8988T (cell line): Measurements from ENCODE around the gene MMD.
"Not testable (repeated sequence)": the region's sequence is repeated elsewhere in the genome, so short reads cannot be mapped to it uniquely, and the experiment has no call there.

Experiments used
- DNase-seq: peaks from one replicate; pipeline ENCODE4 v3.0.0; 2011

MMD gene

DNA sequence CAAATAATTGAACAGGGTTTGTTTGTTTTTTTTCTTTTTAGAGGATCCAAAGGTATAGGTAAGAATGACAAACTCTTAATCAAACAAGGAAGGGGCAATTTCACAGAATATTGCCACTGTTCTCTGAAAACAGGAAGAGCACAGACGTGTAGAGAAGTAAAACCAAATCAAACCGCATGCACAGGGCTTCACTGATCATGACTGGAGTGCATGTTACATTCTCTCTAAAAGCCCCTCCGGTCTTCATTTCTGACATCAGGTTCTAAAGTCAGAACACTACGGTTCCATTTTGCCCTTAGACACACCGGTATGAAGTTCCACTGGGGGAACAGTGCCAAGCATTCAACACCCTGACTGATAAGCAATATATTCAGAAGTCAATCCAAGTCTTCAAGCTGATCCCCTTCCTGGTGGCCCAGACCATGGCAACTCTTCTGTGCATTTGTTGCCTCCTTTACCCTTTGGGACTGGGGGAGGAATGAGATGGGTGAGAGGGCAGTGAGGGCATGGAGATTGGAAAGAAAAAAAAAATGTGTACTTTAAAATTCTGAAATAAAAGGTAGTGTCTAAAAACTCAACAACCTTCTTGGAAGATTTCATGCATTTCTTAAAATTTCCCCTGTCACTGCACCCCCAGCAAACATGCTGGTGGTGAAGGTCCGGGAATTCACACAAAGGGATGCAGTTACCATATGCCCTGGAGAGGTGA, 1.4 kb downstream of the MMD start:
- no peak for DNase-seq

DNA sequence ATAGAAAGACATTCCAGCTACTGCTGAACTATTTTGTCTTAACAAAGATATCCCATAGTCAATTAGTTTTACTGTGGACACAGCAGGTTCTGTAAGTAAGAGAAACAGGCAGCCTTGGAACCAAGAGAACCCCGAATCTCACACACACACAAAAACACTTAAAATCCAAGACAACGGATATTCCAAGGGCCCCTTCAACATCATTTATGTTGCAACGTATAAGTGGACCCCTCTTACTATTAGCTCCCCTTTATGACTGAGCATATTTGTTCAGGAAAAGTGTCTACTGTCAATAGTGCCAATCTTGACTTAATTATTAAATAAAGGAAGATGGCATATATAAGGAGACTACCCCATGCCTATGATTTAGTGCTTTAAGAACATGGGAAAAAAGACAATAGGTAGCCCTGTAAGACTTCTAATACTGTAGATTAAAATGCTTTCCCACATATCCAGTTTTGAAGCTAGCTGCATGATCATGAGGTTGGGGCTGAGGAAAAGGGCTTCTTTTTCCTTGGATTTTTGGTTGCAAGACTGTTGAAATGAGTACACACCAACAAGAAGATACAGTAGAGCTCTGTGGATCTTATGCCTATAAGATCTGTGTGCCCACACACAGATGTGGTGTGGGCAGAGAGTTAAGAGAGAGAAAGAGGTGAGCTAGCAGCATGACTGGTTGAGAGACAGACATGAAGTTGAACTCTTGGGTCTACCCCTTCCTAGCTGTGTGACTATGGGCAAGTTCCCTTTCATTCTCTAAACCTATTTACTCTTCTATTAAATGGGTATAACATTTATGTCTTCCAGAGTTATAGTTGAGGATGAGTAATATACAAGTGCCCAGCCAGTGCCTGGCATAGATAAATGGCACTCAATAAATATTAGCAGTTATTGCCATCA, 3.0 kb downstream of the MMD start:
- no peak for DNase-seq

DNA sequence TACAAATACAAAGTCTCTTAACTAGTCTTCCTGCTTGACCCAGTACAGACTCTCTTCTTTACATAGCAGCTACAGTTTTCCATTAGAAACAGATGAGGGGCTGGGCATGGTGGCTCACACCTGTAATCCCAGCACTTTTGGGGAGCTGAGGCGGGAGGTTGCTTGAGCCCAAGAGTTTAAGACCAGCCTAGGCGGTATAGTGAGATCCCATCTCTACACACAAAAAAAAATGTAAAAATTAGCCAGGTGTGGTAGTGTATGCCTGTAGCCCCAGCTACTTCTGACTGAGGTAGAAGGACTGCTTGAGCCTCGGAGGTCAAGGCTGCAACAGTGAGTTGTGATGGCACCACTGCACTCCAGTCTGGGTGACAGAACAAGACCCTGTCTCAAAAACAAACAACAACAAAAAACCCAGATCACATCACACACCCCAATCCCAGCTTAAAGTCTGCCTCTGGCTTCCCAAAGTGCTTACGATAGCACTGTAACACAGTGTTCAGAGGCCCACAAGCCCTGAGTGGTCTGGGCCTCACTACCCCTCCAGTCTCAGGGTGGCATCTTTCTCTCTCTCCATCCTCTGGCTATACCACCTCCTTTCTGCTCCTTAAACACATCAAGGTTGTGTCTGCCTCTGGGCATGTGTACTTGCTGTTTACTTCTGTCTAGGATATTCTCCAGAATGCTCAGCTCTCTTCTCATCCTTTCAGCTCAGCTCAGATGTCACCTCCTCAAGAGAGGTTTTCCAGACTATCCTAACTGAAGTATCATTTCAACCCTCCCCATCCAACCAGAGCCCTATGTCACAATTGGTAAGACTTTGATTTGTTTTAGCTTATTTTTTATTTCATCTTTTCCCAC, 4.0 kb downstream of the MMD start:
- no peak for DNase-seq

DNA sequence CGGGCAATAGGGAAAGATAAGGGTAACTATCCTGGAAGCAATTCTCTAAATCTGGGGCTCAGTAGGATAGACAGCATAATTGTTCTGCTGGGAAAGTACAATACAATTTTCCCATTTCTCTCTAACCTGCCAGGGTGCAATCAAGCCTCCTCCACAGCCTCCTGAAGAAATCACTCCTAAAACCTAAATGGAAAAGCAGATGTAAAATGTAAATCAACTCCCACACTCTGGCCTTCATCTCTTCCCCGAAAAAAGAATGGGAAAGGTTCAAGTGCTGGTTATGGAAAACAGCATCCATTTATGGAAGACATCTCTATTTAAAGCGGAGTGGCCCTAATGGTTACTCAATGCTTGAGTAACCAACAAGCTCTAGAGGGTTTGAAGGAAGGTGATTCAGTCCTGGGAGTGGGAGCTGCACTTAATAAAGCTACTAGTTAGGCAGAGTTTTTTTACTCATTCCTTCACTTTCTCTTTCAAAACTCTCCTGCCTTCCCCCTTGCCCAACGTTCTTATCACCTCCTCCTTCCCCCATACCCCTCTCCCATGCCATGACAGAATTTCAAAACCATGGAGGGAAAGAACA, 5.1 kb downstream of the MMD start:
- no peak for DNase-seq

DNA sequence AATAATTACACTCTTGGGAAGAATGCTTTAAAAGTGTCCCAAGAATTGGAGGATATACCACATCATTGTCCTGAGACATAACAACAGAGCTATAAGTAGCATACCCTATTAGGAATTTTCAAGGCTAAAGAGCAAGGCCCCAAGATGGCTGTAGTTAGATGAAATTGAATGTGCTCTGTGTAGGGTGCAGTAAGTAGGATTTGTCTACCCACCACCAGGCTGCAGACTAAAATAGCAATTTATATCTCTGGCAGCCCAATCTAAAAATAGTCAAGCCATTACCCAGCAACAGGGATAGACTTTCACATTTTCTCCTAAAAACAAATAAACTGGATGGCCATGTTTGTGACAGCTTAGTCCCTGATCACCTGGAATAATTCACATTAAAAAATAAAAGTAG, 5.6 kb downstream of the MMD start:
- DNase-seq: no peak

DNA sequence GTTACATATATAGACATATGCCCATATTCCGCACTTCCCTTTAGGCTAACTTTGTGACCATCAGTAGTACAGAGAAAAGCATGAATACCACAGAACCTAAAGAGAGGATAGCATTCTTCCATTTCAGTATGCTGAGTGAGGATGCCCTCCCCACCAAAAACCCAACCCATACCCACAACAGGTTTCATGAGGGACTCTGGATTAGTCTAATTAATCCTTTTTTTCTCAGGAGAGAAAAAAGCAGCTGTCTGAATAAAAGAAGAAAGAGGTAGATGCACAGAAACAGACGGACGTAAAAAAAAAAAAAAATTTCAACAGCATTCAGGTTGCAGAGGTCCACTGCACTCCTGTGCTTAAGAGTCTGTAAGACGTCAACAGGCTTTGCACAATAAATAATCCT, 6.7 kb downstream of the MMD start:
- no peak for DNase-seq

DNA sequence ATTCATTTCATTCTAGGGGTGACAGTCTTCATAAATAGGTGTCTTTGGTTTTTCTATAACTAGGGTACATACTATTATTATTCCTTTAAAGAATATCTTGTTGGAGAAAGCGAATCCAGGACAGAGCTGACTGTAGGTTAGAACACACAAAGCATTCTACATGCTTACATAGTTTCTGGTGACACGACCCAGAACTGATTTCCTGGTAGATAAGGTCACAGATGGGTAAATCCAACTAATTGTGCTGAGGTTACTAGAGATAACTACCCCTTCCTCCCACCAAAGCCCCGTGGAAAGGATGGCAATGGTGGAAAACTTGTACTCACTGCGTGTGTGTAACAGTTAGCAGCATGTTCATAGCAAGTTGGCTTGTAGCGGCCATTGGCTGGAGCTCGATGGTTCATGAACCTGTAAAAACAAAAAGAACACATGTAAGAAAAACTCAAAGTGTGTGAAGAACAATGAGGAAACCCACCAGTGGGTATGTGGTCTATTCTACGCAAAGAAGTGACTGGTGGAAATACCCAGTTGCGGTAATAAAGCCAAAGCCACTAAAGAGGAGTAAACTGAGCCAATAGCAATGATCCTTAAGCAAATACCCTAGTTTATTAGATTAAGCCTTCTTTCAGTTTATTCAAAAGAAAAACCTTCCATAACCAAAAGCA, 7.7 kb downstream of the MMD start:
- DNase-seq: no peak

DNA sequence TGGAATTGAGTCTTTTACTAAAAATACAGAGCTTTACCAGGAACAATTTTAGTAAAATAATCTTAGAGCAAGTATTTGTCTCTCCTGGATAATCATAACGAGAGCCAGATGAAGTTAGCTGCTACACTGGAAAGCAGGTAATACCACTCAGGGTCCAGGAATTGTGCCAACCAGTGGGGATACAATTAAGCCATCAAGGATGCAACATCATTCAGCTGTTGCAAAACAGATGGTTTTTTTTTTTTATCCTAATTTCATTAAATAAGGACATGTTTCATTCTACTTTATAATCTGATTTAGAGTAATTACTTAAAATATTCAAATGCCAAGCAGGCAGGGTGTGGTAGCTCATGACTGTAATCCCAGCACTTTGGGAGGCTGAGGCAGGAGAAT, 10.2 kb downstream of the MMD start:
- DNase-seq: no peak

DNA sequence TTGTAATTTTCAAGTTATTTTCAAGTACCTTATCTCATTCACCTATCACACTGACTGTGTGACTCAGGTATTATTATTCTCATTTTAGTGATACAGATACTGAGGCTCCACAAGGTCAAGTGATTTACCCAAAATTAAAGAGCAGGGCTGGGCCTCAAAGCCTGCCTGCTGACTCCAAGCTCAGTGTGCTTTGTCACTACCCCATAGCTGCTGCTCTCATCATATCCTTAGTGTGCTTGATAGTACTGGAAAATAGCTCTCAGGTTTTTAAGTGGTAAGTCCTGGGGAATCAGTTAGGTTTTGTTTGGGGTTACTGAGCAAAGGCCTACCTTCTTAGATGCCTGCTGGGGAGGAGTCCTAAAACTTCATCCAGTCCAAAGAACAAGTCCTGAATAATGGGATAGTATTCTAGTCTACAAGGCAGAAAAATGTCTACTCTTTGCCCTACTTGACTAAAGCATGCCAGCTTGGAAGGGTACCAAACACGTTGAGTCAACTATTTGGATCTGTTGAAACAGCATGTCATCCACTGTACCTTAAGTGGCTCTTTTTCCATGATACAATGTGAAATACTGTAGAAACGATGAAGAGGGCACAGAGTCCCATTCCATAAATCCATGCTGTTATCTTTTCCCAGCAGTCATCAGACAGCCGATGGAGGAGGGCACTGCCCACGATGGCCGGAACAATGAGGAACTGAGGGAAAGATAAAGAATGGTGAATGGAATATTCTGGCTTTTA, 10.7 kb downstream of the MMD start:
- no peak for DNase-seq

DNA sequence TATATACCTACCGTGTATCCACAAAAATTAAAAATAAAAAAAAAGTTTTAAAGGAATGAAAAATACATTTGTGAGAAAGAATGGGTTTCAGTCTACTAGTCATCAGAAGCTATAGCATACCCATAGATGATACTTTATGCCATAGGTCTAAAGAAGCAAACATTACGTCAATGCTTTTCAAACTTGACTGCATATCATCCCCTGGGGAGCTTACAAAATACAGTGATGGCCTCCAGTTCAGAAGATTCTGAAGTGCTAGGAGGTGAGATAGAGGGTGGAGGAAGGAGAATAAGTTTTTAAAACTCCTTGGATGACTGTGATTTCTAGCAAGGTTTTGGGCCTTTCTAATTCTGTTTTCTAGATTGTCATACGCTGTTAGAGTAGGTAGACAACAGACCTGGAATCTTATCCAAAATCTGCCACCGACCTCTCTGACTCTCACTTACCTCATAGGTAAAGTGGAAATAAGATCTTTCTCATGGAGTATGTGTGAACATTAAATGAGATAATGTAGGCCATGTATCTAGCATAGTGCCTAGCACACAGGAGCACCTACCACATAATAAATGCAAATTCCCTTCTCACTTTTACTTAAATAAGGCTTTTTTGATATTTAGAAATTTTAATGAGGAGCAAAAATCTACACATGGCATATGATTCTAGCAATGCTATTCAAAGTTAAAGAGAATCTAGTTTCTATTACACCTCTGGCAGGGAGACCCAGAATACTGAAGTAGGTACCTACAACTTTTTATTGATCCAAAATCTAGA, 12.4 kb downstream of the MMD start:
- DNase-seq: no peak

DNA sequence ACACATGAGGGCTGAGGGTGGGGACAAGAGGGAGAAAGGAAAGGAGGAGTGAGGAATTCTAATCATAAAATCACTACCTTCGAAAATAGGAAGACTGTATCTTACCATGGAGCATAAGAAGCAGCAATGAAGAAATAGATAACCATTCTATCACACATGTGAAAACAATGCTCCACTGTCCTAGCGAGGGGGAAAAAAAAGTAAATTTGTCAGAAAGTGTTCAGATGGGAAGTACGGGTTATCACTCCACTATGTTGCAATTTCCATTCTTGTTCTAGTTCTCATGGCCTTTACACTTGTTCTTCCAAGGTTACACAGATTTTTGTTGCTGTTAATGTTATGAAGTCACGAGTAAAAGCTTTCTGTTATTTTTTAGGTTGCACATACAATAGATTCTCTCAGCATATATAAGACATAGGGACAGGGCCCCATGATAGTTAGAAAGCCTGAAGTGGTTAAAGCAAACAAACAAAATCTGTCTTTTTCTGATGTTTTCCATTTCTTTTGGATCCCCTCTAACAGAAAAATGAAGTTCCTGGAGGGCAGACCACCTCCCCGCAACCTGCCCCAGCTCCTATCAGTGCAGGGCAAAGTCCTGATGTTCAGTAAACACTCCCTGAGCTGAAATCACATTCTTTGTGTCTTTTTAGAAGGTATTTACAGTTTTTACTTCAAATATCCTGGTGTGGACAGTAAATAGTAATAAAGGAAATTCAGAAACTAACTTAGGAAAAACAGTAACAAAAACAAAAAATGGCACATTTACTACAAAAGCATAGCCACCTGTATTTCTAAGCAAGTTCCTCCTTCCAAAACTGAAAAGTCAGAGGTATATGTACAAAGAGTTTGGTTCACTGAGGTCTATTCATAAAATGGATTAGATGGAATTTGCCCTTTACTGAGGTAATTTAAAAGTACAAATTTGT, 13.7 kb downstream of the MMD start:
- no peak for DNase-seq

DNA sequence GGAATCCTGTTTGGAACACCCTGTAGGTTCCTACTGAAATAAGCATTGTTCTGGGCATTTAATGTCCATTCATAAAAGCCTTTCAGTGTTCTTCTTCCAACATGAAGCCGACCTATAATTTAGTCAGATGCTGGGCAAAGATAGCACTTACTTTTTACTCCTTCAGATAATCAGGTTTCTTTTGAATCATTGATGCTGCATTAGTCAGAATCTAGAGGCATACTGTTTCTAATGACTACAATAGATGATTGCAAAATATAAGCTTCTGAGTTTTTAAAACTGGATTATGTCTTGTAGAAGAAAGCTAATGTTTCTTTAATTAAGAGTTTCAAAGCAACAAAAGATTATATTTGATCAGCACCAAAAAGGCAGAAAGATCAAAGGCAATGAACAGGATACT, 16.0 kb downstream of the MMD start:
- DNase-seq: no peak

DNA sequence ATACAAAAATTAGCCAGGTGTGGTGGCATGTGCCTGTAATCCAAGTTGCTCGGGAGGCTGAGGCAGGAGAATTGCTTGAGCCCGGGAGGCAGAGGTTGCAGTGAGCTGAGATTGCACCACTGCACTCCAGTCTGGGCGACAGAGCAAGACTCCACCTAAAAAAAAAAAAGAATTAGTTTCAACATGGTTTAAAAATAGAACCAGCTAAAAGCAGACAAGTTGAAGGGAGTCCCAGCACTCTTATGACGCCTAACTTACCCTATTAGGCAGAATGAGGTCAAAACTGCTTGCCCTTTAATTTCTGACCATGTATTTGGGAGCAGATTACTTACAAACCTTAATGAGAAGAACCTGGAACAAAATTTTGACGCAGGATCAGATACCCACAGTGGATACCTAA, 17.4 kb downstream of the MMD start:
- not testable (repeated sequence) for DNase-seq

DNA sequence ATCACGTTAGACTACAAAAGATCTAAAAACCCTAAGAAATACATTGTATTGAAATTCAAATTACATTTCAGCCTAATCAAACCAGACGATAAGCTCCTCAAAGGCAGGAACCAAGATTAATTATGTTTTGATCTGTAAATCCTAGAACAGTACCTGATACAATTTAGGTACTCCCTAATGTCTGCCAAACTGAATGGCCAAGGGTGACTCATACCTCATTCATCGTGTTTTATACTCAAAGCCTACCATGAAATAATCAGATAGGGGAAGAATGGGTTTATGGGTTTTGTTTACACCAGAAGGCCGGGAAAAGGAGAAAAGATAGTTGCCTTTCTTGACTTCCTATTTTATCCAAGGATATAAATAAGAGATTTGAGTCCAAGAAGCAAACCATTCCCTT, 19.3 kb downstream of the MMD start:
- DNase-seq: no peak

DNA sequence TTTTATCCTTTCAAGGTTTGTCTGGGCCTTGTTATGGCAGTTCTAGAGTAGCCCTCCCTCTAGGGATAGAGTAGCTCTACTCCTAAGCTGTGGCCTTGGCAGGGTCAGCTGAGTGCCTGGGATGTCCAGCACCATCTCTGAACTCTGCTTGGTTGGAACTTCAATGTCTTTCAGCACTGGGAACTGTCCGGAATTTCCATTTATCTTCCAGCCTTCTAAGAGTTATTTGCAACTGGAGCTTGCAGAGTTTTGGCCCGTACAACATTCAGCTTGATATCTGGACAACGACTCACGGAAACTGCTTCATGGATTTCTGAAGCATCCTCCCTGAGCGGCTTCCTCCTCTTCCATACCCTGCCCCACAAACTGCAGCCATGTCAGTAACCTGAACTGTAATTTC, 22.9 kb downstream of the MMD start:
- DNase-seq: no peak

DNA sequence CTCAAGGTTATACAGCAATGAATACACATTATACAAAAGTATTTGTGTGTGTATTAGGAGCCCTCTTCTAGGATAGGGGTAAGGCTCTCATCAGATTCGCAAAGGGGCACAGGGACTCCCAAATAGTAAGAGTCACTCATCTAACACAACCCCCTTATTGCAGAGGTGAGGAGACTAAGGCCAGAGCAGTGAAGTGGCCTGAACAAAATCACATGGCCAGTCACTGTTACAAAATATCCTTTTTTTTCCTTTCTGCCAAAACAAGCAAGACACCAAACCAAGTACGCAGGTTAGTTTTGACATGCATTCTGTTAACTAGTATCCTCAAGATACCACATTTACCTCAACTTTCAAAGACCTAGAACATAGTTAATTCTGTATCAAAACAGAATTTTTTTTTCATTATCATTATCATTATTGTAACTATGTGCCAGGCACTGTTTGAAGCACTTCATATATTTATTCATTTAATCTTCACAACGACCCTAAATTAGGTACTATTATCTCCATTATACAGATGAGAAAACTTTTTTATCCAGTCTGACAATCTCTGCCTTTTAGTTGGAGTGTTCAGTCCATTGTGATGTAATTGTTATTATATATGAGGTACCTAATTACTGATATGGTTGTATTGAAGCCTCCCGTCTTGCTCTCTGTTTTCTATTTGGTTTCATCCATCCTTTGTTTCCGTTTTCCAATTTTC, 25.7 kb downstream of the MMD start:
- no peak for DNase-seq

DNA sequence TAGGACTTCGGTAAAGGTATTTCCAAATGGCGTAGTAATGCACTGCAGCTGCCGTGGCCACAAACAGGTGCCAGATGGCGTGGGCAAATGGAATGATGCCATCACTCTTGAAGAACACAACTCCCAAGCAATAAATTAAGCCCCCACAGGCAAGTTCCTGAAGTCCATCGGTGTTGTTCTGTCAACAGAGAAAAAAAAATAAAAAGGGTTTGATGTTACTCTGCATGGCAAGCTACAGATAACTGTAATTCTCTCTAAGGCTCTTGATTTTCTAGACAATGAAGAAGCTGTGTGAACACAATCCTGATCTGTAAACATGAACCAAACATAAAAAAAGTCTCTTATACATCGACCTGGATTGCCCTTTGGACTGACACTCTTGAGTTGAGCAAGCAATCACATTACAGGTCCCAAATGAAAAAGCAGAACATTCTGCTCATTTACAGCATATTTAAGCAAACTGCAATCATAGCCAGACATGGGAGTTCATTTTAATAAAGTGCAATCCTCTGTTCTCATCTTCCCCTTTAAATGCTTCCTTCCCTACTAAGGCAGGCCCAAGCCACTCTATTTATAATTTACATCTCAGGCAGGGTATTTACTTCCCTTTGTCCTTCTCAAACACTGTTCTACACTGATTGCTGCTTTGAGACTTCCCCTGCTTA, 27.1 kb downstream of the MMD start:
- no peak for DNase-seq

DNA sequence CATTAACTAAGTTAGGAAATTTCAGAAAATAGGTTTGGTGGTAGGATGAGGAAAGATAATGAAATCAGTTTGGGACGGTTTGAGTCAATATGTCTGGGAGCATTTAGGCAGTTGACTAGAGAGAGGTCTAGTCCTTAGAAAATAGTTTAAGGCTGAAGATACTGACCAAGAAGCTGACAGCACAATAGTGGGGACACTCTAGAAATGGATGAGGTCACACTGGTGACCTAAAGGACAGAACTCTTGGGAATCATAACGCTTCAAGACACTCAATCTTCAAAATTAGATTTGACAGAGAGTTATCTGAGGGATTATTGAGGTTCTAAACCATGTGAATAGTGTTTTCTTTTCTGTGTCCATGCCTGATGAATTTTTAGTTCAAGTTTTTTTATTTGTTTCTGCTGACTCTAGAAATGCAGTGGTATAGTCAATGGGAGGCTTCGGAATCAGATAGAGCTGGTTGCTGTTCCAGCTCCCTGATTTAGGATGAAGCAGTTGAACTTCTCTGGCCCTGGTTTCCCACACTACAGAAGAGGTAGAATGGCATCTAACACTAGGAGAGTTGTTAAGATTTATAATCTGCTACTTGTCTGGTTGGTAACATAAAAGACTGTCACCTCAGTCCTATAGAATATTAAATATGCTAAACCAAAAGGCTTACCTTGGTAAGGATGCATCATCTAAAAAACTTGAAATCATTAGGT, 29.7 kb downstream of the MMD start:
- no peak for DNase-seq
